ENCODE results near the gene SLC2A4.

The SLC2A4 gene

GRCh38 chr17:7248796-7249195, 32.7 kb upstream of the SLC2A4 start:
- no peak for DNase-seq

DNA sequence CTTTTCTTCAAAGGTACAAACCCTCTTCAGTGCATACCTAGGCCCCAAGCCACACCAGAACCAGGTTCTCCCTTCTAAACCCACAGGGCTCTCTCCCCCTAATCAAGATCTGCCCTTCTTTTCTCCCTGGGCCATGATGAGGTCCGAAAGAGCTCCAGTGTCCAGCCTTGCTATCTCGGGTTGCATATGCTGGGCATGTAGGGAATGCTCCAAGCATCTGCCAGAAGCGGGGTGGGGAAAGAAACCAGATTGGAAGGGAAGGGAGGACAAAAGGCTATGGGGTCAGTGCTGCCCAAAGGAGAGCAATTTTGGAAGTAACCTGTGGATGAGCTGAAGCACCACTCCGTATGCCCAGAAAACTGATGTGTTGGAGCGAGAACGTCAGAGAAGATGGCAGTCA, 32.3 kb upstream of the SLC2A4 start:
- no peak for DNase-seq

- DNase-seq = no peak
These were observed 31.7 kb upstream of the SLC2A4 start for GRCh38 chr17:7249830-7250229.

- DNase-seq = peak; percentile 35
These were observed 30.6 kb upstream of the SLC2A4 start for GRCh38 chr17:7250695-7251627.

DNA sequence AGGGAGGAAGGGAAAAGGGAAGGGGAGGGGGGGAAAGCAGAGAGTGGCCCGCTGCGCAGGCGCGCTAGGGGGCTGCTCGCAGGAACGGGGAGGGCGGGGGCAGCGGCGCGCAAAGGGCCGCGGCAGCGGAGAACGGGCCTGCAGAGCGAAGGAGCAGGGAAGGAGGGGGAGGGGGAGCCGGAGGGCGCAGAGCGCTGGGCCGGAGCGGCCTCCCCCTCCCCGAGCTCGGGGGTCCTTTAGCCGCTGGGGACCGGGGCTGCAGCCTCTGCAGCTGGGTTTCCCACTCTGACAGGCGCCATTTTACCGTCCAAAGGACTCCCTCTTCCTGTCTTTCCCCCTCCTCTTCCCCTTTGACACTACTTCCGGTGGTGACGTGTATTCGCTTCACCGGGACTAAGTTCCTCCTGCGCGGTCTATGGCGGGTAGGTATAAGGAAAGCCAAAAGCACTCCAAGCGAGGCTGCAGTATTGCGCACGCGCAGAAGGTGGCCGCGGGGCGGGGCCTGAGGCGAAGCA, 29.8 kb upstream of the SLC2A4 start, which contains the start of gene CTDNEP1:
TSS of gene CTDNEP1 (minus strand) at position 74 of the 515 bp plus-strand sequence. CDS start 438 bp downstream, outside the sequence.
- peak; percentile 98 for DNase-seq

- peak; percentile 86 for DNase-seq
These were observed 29.1 kb upstream of the SLC2A4 start, which contains the start of gene ELP5 for GRCh38 chr17:7252176-7253043. TSS of gene ELP5 (plus strand) at chr17:7252215. CDS start at chr17:7252551, 336 bp downstream.

GRCh38 chr17:7253082-7253481, 28.4 kb upstream of the SLC2A4 start:
- no peak for DNase-seq

DNA sequence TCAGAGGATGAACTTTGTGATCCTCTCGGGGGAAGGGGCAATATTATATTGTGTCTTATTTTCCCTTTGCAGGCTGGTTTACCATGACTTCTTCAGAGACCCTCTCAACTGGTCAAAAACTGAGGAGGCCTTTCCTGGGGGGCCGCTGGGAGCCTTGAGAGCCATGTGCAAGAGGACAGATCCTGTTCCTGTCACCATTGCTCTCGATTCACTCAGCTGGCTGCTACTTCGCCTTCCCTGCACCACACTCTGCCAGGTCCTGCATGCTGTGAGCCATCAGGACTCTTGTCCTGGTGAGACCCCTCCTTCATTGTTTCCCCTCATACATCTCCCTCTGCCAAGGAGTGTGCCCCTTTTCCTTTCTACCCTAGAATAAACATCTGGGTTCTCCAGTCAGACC, 27.0 kb upstream of the SLC2A4 start:
- no peak for DNase-seq

DNA sequence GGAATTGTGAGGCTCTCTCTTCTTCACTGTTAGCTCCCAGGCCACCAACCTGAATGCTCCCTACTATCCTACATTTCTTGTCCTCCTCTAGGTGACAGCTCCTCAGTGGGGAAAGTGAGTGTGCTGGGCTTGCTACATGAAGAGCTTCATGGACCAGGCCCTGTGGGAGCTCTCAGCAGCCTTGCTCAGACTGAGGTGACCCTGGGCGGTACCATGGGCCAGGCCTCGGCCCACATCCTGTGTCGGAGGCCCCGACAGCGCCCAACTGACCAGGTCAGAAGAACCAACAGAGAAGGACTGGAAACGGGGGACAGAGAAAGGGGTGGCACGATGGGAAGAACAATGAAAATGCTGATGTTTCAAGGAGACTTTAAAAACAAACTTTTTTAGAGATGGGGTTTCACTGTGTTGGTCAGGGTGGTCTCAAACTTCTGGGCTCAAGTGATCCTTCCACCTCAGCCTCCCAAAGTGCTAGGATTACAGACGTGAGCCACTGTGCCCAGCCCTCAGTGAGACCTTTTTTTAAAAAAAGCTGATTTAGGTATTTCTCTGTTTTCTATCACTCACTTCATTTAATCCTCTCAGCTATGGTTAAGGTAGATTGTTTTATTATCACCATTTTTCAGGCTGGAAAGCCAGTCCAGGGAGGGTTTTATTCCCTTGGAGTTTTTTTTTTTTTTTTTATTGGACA, 24.6 kb upstream of the SLC2A4 start:
- no peak for DNase-seq

GRCh38 chr17:7258731-7259554, 22.6 kb upstream of the SLC2A4 start:
- no peak for DNase-seq

DNA sequence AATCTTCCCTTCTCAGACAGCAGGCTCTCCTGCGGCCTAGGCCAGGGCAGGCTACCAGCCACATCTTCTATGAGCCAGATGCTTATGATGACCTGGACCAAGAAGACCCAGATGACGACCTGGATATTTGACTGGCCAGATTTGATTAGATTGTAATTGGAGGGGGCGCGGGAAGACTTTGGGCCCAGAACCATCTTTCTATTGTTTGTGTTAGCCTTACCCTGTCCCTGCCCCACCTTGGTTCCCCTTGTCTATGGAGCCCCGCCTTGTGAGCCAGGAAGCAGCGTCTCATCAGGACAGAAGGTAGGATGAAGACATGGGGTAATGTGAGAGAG, 22.0 kb upstream of the SLC2A4 start:
- no peak for DNase-seq

- DNase-seq = no peak
These were observed 21.4 kb upstream of the SLC2A4 start for GRCh38 chr17:7260151-7260550.

- DNase-seq = peak; percentile 50
These were observed 20.7 kb upstream of the SLC2A4 start for GRCh38 chr17:7260651-7261378.

DNA sequence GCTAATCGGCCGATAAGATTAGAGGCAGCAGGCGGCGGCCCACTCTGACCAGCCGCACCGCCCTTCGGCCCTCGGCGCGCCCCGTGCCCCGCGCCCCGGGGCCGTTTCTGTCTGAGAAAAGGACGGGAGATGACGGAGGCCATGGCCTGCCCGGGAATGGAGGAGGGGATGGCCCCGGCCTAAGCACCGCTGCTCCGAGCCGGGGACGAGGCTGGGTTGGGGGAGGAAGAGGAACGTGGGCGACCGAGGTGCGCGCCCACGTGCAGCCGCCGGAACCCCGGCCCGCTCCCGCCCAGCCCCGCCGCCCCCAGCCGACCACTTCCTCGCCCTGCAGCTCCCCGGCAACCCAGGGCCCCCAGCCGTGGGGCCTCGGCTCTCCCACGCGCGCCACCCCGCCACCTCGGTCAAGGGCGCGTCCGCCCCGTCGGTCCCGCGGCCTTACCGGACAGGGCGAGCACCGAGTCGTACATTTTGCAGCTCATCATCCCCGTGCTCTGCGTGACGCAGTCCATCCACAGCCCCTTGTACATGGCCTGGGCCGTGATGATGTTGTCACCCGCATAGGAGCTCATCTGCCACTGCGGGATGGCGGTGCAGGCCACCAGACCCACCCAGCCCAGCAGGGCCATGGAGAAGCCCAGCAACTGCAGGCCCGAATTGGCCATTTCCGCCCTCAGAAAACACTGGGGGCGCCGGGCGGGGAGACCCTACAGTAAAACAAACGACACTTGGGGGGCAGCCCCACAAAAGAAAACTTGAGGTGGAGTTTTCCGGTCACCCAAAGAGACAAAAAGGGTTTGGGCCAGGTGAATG, 19.9 kb upstream of the SLC2A4 start:
- DNase-seq = peak; percentile 52

GRCh38 chr17:7262192-7262934, 19.2 kb upstream of the SLC2A4 start, which contains the start of gene CLDN7:
TSS of gene CLDN7 (minus strand) at chr17:7262478. CDS start at chr17:7262043, 435 bp downstream.
- no peak for DNase-seq

- no peak for DNase-seq
These were observed 18.4 kb upstream of the SLC2A4 start for GRCh38 chr17:7262935-7263800.

DNA sequence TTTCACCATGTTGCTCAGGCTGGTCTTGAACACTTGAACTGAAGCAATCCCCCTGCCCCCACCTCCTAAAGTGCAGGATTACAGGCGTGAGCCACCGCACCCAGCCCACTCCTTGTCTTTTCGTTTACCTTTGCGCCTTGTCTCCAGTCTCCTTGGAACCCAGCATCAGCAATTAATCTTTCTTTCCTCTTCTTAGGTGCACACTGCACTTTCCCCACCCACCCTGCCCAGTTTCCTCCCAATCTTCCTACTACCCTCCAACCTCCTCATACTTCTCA, 17.8 kb upstream of the SLC2A4 start:
- DNase-seq = no peak

DNA sequence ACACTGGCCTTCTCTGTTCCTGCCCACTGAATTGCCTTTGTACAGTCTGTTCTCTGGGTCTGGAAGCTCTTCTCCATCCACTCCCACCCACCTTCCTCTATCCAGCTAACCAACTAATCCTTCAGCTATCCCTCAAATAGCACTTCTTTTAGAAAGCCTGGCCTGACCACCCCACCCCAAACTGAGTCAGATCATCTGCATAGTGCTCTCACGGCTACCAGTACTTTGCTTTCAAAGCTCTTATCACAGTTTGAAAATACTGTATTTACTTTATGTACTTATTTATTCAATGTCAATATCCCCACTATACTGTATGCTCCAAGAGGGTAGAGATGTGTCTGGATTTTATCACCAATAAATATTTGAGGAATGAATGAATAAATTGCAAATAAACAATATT, 14.7 kb upstream of the SLC2A4 start:
- no peak for DNase-seq

DNA sequence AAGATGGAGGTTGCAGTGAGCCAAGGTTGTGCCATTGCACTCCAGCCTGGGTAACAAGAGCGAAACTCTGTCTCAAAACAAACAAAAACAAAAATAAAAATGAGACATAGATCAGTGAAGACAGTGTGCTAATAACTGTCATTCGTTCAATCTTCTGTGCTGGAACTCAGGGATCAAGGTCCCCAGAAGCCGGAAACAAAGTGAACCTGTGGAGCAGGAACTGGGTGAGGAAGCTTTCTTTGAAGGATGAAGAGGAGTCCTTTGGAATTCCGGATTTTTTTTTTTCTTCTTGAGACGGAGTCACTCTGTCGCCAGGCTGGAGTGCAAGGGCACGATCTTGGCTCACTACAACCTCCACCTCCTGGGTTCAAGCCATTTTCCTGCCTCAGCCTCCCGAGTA, 2.1 kb upstream of the SLC2A4 start:
- no peak for DNase-seq

Data from activated CD8-positive, alpha-beta memory T cell treated with anti-CD3 and anti-CD28 coated beads, Interleukin-2, amount 50 U/mL, for 4 hours (primary cell).